H1 (cell line): ENCODE data around the gene ITGA5. TPM values are rescaled to one million over a fixed set of nuclear protein-coding genes. Genes with fewer than 3 reads are reported as not detected.

Source experiments
- CTCF ChIA-PET: fragments of 300-600 bp; sonication (Branson Sonifier 250); formaldehyde crosslinking; loops from one replicate; lab custom pipeline; 2021; ENCODE audit not compliant: partially characterized antibody; lab: Charles Lee
- POLR2A ChIA-PET: fragments of 300-600 bp; sonication (Branson Sonifier 250); formaldehyde crosslinking; loops from one replicate; lab custom pipeline; 2021; ENCODE audit warnings: inconsistent platforms; ENCODE audit not compliant: partially characterized antibody; lab: Charles Lee
- DNase-seq, 2 experiments: peaks; one replicate each; pipeline versions ENCODE4 v3.0.0 to v3.0.0-alpha.2; 2010 to 2022; ENCODE audit warnings: low spot score in 2 of 2, low read depth in 1 of 2, mixed read lengths in 1 of 2
- FAIRE-seq: peaks from 2 replicates; lab custom pipeline; 2011; peaks lifted over from hg19 to GRCh38; lab: Jason Lieb, UNC
- H2AFZ ChIP-seq: 2 replicates; pipeline ENCODE4 v1.8.1; 2012; ENCODE audit warnings: low read length, inconsistent platforms
- H2AK5ac ChIP-seq: 2 replicates; pipeline ENCODE4 v1.6.1; 2013; ENCODE audit warnings: low read depth, low read length
- H2BK120ac ChIP-seq: replicated peaks from 2 replicates; pipeline ENCODE3; 2013; ENCODE audit warnings: low read depth, low read length, inconsistent platforms
- H2BK12ac ChIP-seq: 2 replicates; pipeline ENCODE4 v1.6.1; 2013; ENCODE audit warnings: low read depth, low read length
- H2BK15ac ChIP-seq: 2 replicates; pipeline ENCODE4 v1.6.1; 2013; ENCODE audit warnings: low read length
- H2BK20ac ChIP-seq: 2 replicates; pipeline ENCODE4 v1.6.1; 2013; ENCODE audit warnings: low read length
- H2BK5ac ChIP-seq: 2 replicates; pipeline ENCODE4 v1.6.1; 2013; ENCODE audit warnings: low read depth, low read length
- H3K14ac ChIP-seq: 2 replicates; pipeline ENCODE4 v1.6.1; 2013; ENCODE audit warnings: inconsistent platforms; ENCODE audit not compliant: insufficient read length
- H3K18ac ChIP-seq: 2 replicates; pipeline ENCODE4 v1.6.1; 2013; ENCODE audit warnings: low read length; ENCODE audit errors: extremely low read depth
- H3K23ac ChIP-seq: 2 replicates; pipeline ENCODE4 v1.6.1; 2013; ENCODE audit warnings: inconsistent platforms; ENCODE audit not compliant: insufficient read length
- H3K23me2 ChIP-seq: 2 replicates; pipeline ENCODE4 v1.6.1; 2013; ENCODE audit warnings: low read depth, low read length
- H3K27ac ChIP-seq: 2 replicates; pipeline ENCODE4 v1.6.1; 2011; ENCODE audit warnings: low read depth, low read length, inconsistent platforms
- H3K27me3 ChIP-seq, 4 experiments: replicated peaks in 1 of 4; 1 replicate in 1 of 4; 2 replicates in 3 of 4; pipeline versions ENCODE4 v1.6.1 to v1.8.1; 2011 to 2013; ENCODE audit warnings: low read length in 3 of 4, mild to moderate bottlenecking in 3 of 4, inconsistent platforms in 2 of 4, mixed read lengths in 2 of 4, moderate library complexity in 1 of 4; ENCODE audit not compliant: control insufficient read depth in 3 of 4, insufficient read depth in 3 of 4; ENCODE audit errors: extremely low read depth in 1 of 4
- H3K36me3 ChIP-seq, 4 experiments: 2 replicates each; pipeline versions ENCODE4 v1.6.1 to v1.8.1; 2011 to 2013; ENCODE audit warnings: mild to moderate bottlenecking in 4 of 4, low read length in 3 of 4, moderate library complexity in 2 of 4, control low read depth in 1 of 4, inconsistent platforms in 1 of 4; ENCODE audit not compliant: insufficient read depth in 4 of 4, control insufficient read depth in 2 of 4
- H3K4ac ChIP-seq: replicated peaks from 2 replicates; pipeline ENCODE3; 2013; ENCODE audit warnings: low read length, low read depth, mixed read lengths, inconsistent platforms; ENCODE audit not compliant: insufficient read length
- H3K4me1 ChIP-seq, 4 experiments: replicated peaks in 1 of 4; 1 replicate in 1 of 4; 2 replicates in 3 of 4; pipeline versions ENCODE4 v1.6.1 to v1.8.1; 2011 to 2013; ENCODE audit warnings: low read length in 3 of 4, inconsistent platforms in 2 of 4, mixed read lengths in 1 of 4; ENCODE audit not compliant: insufficient read depth in 4 of 4, control insufficient read depth in 3 of 4
- H3K4me2 ChIP-seq, 2 experiments: 2 replicates each; pipeline versions ENCODE4 v1.6.1 to v1.8.1; 2011 to 2013; ENCODE audit warnings: low read depth in 2 of 2, low read length in 2 of 2, control low read depth in 1 of 2, inconsistent platforms in 1 of 2, mild to moderate bottlenecking in 1 of 2; ENCODE audit not compliant: insufficient read depth in 1 of 2
- H3K4me3 ChIP-seq, 4 experiments: fragments of 200-600, 300-600 bp in 1 of 4; sonication (generic), shearing (Covaris generic), sonication (Bioruptor Twin) in 1 of 4; 2 replicates each; pipeline versions ENCODE4 v1.5.1 to v1.8.1; 2011 to 2016; ENCODE audit warnings: low read length in 4 of 4, low read depth in 3 of 4, control low read depth in 2 of 4, inconsistent platforms in 2 of 4, mild to moderate bottlenecking in 2 of 4, mixed read lengths in 1 of 4, moderate library complexity in 1 of 4; ENCODE audit not compliant: insufficient read depth in 2 of 4; ENCODE audit errors: extremely low read depth in 1 of 4
- H3K56ac ChIP-seq: replicated peaks from 2 replicates; pipeline ENCODE3; 2013; ENCODE audit warnings: low read depth, mild to moderate bottlenecking, mixed read lengths, low read length, inconsistent platforms; ENCODE audit not compliant: insufficient read length
- H3K79me1 ChIP-seq: 2 replicates; pipeline ENCODE4 v1.6.1; 2013; ENCODE audit warnings: low read depth, low read length, control low read depth
- H3K79me2 ChIP-seq, 2 experiments: 2 replicates each; pipeline versions ENCODE4 v1.6.1 to v1.8.1; 2012 to 2013; ENCODE audit warnings: low read length in 2 of 2, mild to moderate bottlenecking in 2 of 2, inconsistent platforms in 1 of 2; ENCODE audit not compliant: insufficient read depth in 2 of 2, control insufficient read depth in 1 of 2
- H3K9ac ChIP-seq, 4 experiments: replicated peaks in 1 of 4; 1 replicate in 1 of 4; 2 replicates in 3 of 4; pipeline versions ENCODE4 v1.6.1 to v1.8.1; 2011 to 2013; ENCODE audit warnings: low read depth in 3 of 4, low read length in 3 of 4, control low read depth in 2 of 4, mild to moderate bottlenecking in 2 of 4, moderate library complexity in 2 of 4, inconsistent platforms in 1 of 4; ENCODE audit errors: extremely low read depth in 1 of 4
- H3K9me3 ChIP-seq, 2 experiments: 2 replicates each; pipeline versions ENCODE4 v1.6.1 to v1.8.1; 2012 to 2013; ENCODE audit warnings: mild to moderate bottlenecking in 2 of 2, moderate library complexity in 2 of 2, control low read depth in 1 of 2, inconsistent platforms in 1 of 2, low read depth in 1 of 2, low read length in 1 of 2, mixed read lengths in 1 of 2; ENCODE audit not compliant: insufficient read depth in 2 of 2
- H4K20me1 ChIP-seq, 2 experiments: replicated peaks in 1 of 2; 2 replicates each; pipeline versions ENCODE3 to v1.8.1; 2011 to 2013; ENCODE audit warnings: inconsistent platforms in 2 of 2, low read length in 2 of 2, mild to moderate bottlenecking in 1 of 2; ENCODE audit not compliant: insufficient read depth in 2 of 2, control insufficient read depth in 1 of 2
- H4K5ac ChIP-seq: 2 replicates; pipeline ENCODE4 v1.6.1; 2013; ENCODE audit warnings: low read length, low read depth, mixed read lengths, inconsistent platforms; ENCODE audit not compliant: insufficient read length
- H4K8ac ChIP-seq: 2 replicates; pipeline ENCODE4 v1.8.0; 2013; ENCODE audit warnings: mild to moderate bottlenecking, moderate library complexity, low read length, inconsistent platforms; ENCODE audit not compliant: insufficient read depth; ENCODE audit errors: extremely low read depth
- H4K91ac ChIP-seq: replicated peaks from 2 replicates; pipeline ENCODE3; 2013; ENCODE audit warnings: low read length, mixed read lengths, inconsistent platforms; ENCODE audit not compliant: insufficient read length
- HDAC6 ChIP-seq: IDR thresholded peaks from one replicate; pipeline ENCODE4 v1.7.1; 2012; ENCODE audit warnings: low read depth, mild to moderate bottlenecking, inconsistent platforms, low read length, moderate library complexity
- TBP ChIP-seq: IDR thresholded peaks from 2 replicates; pipeline ENCODE4 v1.6.1; 2011; ENCODE audit warnings: low read depth, low read length, improper control_type of control experiment
- WGBS, 2 experiments: shearing (Covaris generic) in 1 of 2; methylation state at CpG; one replicate each; pipeline versions ENCODE4 v1.1.6 to v1.1.7; 2013 to 2015; ENCODE audit warnings: low lambda C conversion rate in 2 of 2, mixed read lengths in 2 of 2, inconsistent platforms in 1 of 2, low coverage in 1 of 2, missing lambda C conversion rate in 1 of 2; ENCODE audit not compliant: insufficient replicate concordance in 2 of 2, insufficient coverage in 1 of 2, insufficient read length in 1 of 2; ENCODE audit errors: extremely low coverage in 1 of 2, missing lambda C conversion rate in 1 of 2; 5-methylcytosine and 5-hydroxymethylcytosine counted together
- polyA plus RNA-seq, 7 experiments: library from polyadenylated mRNA; depleted of rRNA in 3 of 7; stranded (reverse) in 5 of 7; unstranded in 2 of 7; fragments of >200 nt in 5 of 7; fragments of 200-250 nt in 2 of 7; gene quantifications; 1 replicate in 5 of 7; 2 replicates in 1 of 7; 4 replicates in 1 of 7; pipeline versions ENCODE4 v1.2.1 to v1.2.3, GENCODE V29; 2011 to 2013; ENCODE audit warnings: missing spikeins in 2 of 7, mixed read lengths in 2 of 7
- total RNA-seq: library from RNA; stranded (reverse); fragmentation: NEBNext Ultra II Directional; extraction: Animal tissue kit (Norgen Biotek cat#: 25700); gene quantifications from 2 replicates; pipeline ENCODE4 v1.2.1, GENCODE V29; 2021

Gene ITGA5
- total and polyA plus RNA-seq, 2 of the 8 experiments (the other 6 are each of a cell fraction or from before 2014, with no cell fraction given) = 11.6 to 19.4 TPM

- Histone ChIP-seq H3K79me2 (no peaks in the 10 kb centered on the region), H2BK12ac (peak overlapping the region; percentile 42; the same call in 1 of the 2 replicates), H3K36me3 (no peaks in the 10 kb centered on the region), H4K8ac (0 out of 2 replicates have a peak overlapping the region, but pooled peaks have one; percentile 0), H3K4me1 (peaks cover 0 to 16% (median 11%) of the 10 kb centered on the region in 4 experiments; a peak in 6 of 7 replicates), H4K5ac (no peak overlapping the region), H2BK20ac (no peak overlapping the region), H2BK120ac (no peak overlapping the region), H3K27ac (no peak overlapping the region), H3K23ac (no peak overlapping the region), H3K4ac (no peak overlapping the region), H4K91ac (no peak overlapping the region), H2AK5ac (no peak overlapping the region), H2BK15ac (peak overlapping the region; percentile 48; the same call in 1 of the 2 replicates), H3K18ac (no peak overlapping the region; the same call in 1 of the 2 replicates), H4K20me1 (no peaks in the 10 kb centered on the region), H3K14ac (no peak overlapping the region), H2AFZ (0 out of 2 replicates have a peak overlapping the region, but pooled peaks have one; percentile 19), H3K79me1 (no peaks in the 10 kb centered on the region), H3K23me2 (no peaks in the 10 kb centered on the region; the same call in 1 of the 2 replicates), H3K9ac (no peak overlapping the region), H3K4me3 (no peak overlapping the region)
- ChIA-PET POLR2A (interaction anchor here (0.9 to 1.6 kb wide), 6 partner anchors 10 to 57 kb away, joined by 3 to 7 read pairs (median 4); no protein-coding TSS in a partner anchor), CTCF (interaction anchor here (0.6 to 26.1 kb wide), 12 partner anchors 11 to 294 kb away, joined by 3 to 742 read pairs (median 5); partner anchors contain the start of gene ITGA5)
- no peak for DNase-seq
- WGBS, 2 experiments = 74% methylated on average over 13 of the region's 13 CpGs; no CpG with 5 or more reads in 1 of the 2 experiments
- FAIRE-seq = no peak
- TF ChIP-seq HDAC6 = no peak
- TF ChIP-seq TBP = 0 out of 2 replicates have a peak, but pooled peaks have one; percentile 37
- TF ChIP-seq, all 59 proteins: peak for 1
- Histone ChIP-seq H2BK5ac (peak overlapping the region; percentile 8; the same call in 1 of the 2 replicates), H3K4me2 (0 out of 4 replicates have a peak overlapping the region, but pooled peaks of 1 of the 2 experiments have one; percentile 18), H3K27me3 (peaks cover 3 to 38% (median 32%) of the 10 kb centered on the region in 4 experiments), H3K56ac (no peak overlapping the region), H3K9me3 (no peaks in the 10 kb centered on the region)
These were observed 9.3 kb upstream of the ITGA5 start for GRCh38 chr12:54428050-54429013.
